Gastrocnemius medialis (tissue), 4 donors: ENCODE data around the gene PRICKLE1. TPM values are rescaled to one million over a fixed set of nuclear protein-coding genes. Genes with fewer than 3 reads are reported as not detected.

Experiments
- ATAC-seq, 2 donors: fragments of 150-250 bp; one replicate each; pipeline ENCODE4 v1.9.1; 2016
- DNase-seq, 2 donors: peaks; one replicate each; pipeline ENCODE4 v3.0.0-alpha.2; 2019
- H3K27ac ChIP-seq, 4 donors: fragments of 200-600 bp; sonication (generic); 1 replicate in 1 of 4; 2 replicates in 3 of 4; pipeline ENCODE4 v1.5.1; 2016 to 2018; ENCODE audit warnings: mild to moderate bottlenecking in 2 of 4, moderate library complexity in 1 of 4
- H3K27me3 ChIP-seq, 3 donors: fragments of 200-600 bp; sonication (generic) in 2 of 3; 1 replicate in 1 of 3; 2 replicates in 2 of 3; pipeline versions ENCODE4 v1.5.1 to v1.6.0; 2016 to 2019; ENCODE audit warnings: mild to moderate bottlenecking in 1 of 3, moderate library complexity in 1 of 3
- H3K36me3 ChIP-seq, 2 donors: fragments of 200-600 bp; sonication (generic) in 1 of 2; one replicate each; pipeline ENCODE4 v1.5.1; 2017 to 2018
- H3K4me1 ChIP-seq, 2 donors: fragments of 200-600 bp; sonication (generic) in 1 of 2; one replicate each; pipeline ENCODE4 v1.5.1; 2016 to 2017; ENCODE audit warnings: mild to moderate bottlenecking in 2 of 2
- H3K4me3 ChIP-seq, 4 donors: fragments of 200-600 bp; sonication (generic) in 3 of 4; 1 replicate in 1 of 4; 2 replicates in 3 of 4; pipeline ENCODE4 v1.5.1; 2016 to 2019; ENCODE audit warnings: mild to moderate bottlenecking in 2 of 4
- H3K9me3 ChIP-seq, 3 donors: fragments of 200-600 bp; sonication (generic) in 2 of 3; 1 replicate in 1 of 3; 2 replicates in 2 of 3; pipeline ENCODE4 v1.5.1; 2016 to 2019
- POLR2A ChIP-seq, 2 donors: fragments of 450-650 bp; IDR thresholded peaks; one replicate each; pipeline ENCODE4 v1.6.1; 2017; ENCODE audit warnings: antibody characterized with exemption in 2 of 2, mild to moderate bottlenecking in 2 of 2, moderate library complexity in 2 of 2
- in situ Hi-C, 4 donors: fragments of 200-750 bp; cut with MboI; loops; one replicate each; pipeline versions ENCODE4 v1.15.0 to v1.8.0; 2017; ENCODE audit warnings: low sequenced_read_pairs in 4 of 4
- intact Hi-C: fragments of 100-400 bp; cut with DNase I; formaldehyde crosslinking; loops from one replicate; pipeline ENCODE4 v1.15.1; 2023; ENCODE audit warnings: low total_unique reads
- total RNA-seq, 4 donors: library from RNA; depleted of rRNA; stranded (reverse); fragments of >200 nt; gene quantifications; one replicate each; pipeline versions ENCODE4 v1.1.0 to v1.2.3, GENCODE V29; 2016
- TF ChIP-seq, protein P1 (sequence below), 5 experiments: fragments of 450-650 bp in 3 of 5; fragments of 200-600 bp in 2 of 5; sonication (generic) in 2 of 5; IDR thresholded peaks in 4 of 5; conservative IDR thresholded peaks in 1 of 5; 1 replicate in 4 of 5; 2 replicates in 1 of 5; pipeline ENCODE4 v1.5.1; 2016 to 2019; ENCODE audit warnings: antibody characterized with exemption in 5 of 5, mild to moderate bottlenecking in 3 of 5, moderate library complexity in 3 of 5

Gene PRICKLE1
- total RNA-seq, 4 donors from 2014 or later = 0.87 to 9.2 (median 3.6) TPM

DNA sequence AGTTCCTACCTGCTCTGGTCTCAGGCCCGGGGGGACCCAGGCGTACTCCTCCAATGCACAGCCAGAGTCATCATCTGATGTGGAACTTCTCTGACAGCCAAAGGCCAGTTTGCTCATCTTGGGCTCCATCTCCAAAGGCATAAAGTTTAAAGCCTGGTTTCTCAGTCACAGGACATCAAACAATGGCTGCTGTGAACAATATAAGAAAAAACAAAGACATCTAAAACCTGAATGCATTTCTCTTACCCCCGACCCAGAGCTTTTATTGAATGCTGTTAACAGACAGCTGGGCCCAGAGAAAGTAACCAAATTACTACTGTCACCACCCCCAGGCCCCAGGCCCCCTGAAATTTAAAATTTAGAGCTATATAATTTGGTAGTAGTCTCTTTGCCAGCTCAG lies 117.2 kb downstream of the PRICKLE1 start:
- no peak for ATAC-seq
- DNase-seq = no peak
- in situ Hi-C loops = no loop called here
- intact Hi-C loops = no loop called here
- Histone ChIP-seq H3K4me3 (no peak overlapping the region), H3K27ac (no peak overlapping the region), H3K4me1 (no peaks in the 10 kb centered on the region), H3K36me3 (peaks cover 0 to 2% of the 10 kb centered on the region in 2 donors), H3K27me3 (no peaks in the 10 kb centered on the region), H3K9me3 (no peaks in the 10 kb centered on the region)
- TF ChIP-seq, protein P1, sequence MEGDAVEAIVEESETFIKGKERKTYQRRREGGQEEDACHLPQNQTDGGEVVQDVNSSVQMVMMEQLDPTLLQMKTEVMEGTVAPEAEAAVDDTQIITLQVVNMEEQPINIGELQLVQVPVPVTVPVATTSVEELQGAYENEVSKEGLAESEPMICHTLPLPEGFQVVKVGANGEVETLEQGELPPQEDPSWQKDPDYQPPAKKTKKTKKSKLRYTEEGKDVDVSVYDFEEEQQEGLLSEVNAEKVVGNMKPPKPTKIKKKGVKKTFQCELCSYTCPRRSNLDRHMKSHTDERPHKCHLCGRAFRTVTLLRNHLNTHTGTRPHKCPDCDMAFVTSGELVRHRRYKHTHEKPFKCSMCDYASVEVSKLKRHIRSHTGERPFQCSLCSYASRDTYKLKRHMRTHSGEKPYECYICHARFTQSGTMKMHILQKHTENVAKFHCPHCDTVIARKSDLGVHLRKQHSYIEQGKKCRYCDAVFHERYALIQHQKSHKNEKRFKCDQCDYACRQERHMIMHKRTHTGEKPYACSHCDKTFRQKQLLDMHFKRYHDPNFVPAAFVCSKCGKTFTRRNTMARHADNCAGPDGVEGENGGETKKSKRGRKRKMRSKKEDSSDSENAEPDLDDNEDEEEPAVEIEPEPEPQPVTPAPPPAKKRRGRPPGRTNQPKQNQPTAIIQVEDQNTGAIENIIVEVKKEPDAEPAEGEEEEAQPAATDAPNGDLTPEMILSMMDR (IDR thresholded peaks at IDR 0.05 in 4 of 5, conservative IDR thresholded peaks at IDR 0.05 in 1 of 5) = no peak
- TF ChIP-seq POLR2A (IDR thresholded peaks at IDR 0.05) = no peak

DNA sequence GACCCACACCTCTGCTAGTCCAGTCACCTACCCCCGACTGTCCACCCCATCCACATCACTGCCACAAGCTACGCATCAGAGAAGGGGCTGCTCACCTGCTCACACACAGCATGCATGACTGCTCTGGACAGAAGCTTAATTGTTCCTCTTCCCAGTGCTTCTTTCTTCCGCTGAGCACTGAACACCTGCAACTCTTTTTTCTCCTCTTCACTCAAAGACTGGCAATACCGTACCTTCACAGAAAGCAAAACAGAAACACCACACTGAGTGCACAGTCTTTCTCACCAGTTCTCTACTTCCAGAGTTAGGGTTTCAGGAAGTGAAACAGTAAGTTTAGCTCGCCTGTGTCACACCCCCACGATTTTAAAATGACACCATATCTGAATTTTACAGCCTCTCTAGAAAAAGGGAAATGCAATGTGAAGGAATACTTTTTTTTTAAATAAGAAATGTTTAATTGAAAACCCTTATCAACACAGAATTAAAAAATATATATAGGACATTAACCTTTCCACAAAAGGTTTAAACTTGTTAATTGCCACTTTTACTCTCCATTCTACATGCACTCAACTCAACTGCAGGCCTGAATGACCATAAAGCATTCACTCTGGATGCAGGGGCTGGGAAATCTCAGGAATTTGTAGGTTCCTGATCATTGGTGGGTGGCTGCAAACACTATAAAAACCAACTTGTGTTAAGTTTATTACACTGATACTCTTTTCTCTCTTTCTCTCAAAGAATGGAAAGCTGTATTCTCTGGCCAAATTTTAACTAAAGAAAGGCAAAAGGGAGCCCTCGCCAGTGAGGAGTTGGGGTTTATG lies 120.0 kb downstream of the PRICKLE1 start:
- TF ChIP-seq POLR2A (IDR thresholded peaks at IDR 0.05) = no peak
- TF ChIP-seq, protein P1 (IDR thresholded peaks at IDR 0.05 in 4 of 5, conservative IDR thresholded peaks at IDR 0.05 in 1 of 5) = no peak
- peaks cover 2 to 11% of the 10 kb centered on the region in 2 donors for H3K36me3 ChIP-seq
- intact Hi-C loops = no loop called here
- DNase-seq (no peak), ATAC-seq (no peak)
- H3K4me1 ChIP-seq = no peaks in the 10 kb centered on the region
- no peak overlapping the region for H3K4me3 ChIP-seq
- no peaks in the 10 kb centered on the region for H3K9me3 ChIP-seq
- H3K27ac ChIP-seq = no peak overlapping the region
- in situ Hi-C loops = no loop called here
- no peaks in the 10 kb centered on the region for H3K27me3 ChIP-seq

DNA sequence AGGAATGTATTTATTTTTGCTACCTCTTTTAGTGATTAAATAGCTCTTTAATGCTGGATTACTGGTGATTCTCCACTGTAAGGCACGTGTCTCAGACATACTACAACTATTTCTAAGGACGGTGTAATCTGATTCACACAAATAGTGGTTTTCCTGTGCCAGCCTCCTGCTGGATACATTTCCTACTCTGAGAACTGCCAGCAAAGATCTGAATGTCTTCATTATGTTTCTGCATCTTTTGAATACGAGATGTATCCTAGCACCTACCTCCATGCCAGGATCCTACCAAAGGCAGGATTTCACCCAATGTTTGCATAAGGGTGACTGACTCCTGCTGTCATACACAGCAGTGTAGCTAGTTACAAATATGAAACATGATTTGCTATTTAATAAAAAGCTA lies 120.6 kb downstream of the PRICKLE1 start:
- intact Hi-C loops (no loop called here), in situ Hi-C loops (no loop called here)
- no peak for ATAC-seq
- no peaks in the 10 kb centered on the region for H3K9me3 ChIP-seq
- no peaks in the 10 kb centered on the region for H3K4me1 ChIP-seq
- DNase-seq = no peak
- no peak overlapping the region for H3K27ac ChIP-seq
- H3K36me3 ChIP-seq = peaks cover 2 to 11% of the 10 kb centered on the region in 2 donors
- H3K27me3 ChIP-seq = no peaks in the 10 kb centered on the region
- no peak overlapping the region for H3K4me3 ChIP-seq
- TF ChIP-seq, protein P1 (IDR thresholded peaks at IDR 0.05 in 4 of 5, conservative IDR thresholded peaks at IDR 0.05 in 1 of 5) = no peak
- TF ChIP-seq POLR2A (IDR thresholded peaks at IDR 0.05) = no peak

DNA sequence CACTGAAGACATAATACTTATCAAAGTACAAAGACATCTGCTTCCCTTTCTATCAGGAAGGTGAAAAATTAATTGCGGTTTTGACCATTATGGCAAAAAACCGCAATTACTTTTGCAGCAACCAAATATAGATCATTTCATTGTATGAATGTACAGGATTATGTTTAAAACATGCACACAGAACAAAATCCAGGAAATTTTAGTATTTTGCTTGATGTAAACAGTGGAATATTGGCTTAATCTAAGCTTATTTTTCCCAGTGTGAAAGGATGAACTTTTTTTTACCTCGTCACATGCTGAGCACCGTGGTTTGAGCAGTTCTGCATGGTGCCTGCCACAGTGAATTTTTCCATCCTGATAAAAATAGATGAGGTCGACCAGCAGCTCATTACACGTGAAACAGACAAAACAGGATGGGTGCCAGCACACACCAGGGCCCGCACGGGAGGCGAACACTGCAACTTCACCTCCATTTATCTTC lies 121.2 kb downstream of the PRICKLE1 start:
- no peak for ATAC-seq

More for the DNA sequence above, 121.2 kb downstream of the PRICKLE1 start:
- in situ Hi-C loops (no loop called here), intact Hi-C loops (no loop called here)
- Histone ChIP-seq H3K36me3 (peaks cover 2 to 11% of the 10 kb centered on the region in 2 donors), H3K27me3 (no peaks in the 10 kb centered on the region), H3K4me1 (no peaks in the 10 kb centered on the region), H3K4me3 (no peak overlapping the region), H3K27ac (no peak overlapping the region), H3K9me3 (no peaks in the 10 kb centered on the region)
- DNase-seq = no peak
- TF ChIP-seq POLR2A (IDR thresholded peaks at IDR 0.05) = no peak
- TF ChIP-seq, protein P1 (IDR thresholded peaks at IDR 0.05 in 4 of 5, conservative IDR thresholded peaks at IDR 0.05 in 1 of 5) = no peak
